NCI-H2029 (cell line): ENCODE measurements around the gene S100P.
"Not testable (repeated sequence)": the region's sequence is repeated elsewhere in the genome, so short reads cannot be mapped to it uniquely, and the experiment has no call there.

Experiments used
- DNase-seq: peaks from one replicate; lab custom pipeline; 2025; lab: John Stamatoyannopoulos, UW

Gene S100P

DNA sequence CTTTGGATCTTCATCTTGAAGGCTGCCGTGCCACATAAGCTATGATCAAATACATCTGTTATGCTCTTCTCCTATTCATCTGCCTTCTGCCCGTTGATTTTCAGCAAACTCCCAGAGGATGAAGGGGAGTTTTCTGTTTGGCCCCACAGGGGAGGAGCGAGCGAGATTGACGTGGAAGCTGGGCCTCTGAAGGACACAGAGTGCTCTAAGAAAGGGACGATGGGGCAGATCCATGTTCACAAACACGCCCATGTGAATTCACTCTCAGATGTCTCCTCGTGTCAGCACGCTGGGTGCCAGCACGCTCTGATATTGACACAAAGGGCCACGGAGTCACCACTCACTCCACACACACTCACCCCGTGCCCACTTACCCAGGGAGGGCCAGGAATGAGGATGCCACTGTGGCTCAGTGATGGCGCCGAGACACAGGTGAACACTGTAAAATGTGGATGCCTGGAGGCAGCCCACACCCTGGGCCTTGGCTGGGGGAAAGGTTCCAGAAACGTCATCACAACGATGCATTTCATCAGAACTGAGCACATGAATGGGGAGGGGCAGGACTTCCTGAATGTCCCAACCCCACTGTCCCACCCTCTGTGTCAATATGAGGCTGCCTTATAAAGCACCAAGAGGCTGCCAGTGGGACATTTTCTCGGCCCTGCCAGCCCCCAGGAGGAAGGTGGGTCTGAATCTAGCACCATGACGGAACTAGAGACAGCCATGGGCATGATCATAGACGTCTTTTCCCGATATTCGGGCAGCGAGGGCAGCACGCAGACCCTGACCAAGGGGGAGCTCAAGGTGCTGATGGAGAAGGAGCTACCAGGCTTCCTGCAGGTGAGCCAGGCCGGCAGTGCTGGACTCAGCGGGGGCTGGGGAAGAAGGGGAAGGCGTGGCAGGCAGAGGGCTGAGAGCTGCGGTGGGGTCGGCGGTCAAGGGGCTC is at the start of gene S100P:
S100P (plus strand) TSS at position 648 of the 946 bp plus-strand sequence; CDS start at position 703, 55 bp downstream.
- no peak for DNase-seq

DNA sequence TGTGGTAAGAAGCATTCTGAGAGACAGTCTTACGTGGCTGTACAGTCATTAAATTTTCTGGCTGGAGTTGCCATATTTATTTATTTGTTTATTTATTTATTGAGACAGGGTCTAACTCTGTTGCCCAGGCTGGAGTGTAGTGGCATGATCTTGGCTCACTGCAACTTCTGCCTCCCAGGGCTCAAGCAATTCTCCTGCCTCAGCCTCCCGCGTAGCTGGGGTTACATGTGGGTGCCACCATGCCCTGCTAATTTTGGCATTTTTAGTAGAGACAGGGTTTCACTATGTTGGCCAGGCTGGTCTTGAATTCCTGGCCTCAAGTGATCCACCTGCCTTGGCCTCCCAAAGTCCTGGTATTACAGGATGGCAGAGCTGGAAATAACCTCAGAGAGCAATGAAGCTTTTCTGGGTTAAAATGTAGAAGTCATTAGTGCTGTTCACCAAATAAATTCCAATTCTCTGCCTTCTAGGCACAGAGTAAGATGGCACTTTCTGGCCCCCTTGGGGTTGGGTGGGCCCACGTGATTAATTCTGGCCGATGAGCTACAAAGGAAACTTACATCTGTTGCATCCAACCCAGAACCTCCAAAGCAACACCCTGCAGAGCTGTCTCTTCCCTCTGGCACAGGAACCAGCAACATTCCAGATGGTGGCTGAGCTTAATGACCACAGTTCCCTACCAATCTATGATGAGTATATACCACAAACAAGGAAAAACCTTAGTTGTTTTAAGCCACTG is 48.7 kb upstream of the S100P start:
- DNase-seq, result no peak

- no peak for DNase-seq
Measured at GRCh38 chr4:6647169-6647568, 46.5 kb upstream of the S100P start.

DNA sequence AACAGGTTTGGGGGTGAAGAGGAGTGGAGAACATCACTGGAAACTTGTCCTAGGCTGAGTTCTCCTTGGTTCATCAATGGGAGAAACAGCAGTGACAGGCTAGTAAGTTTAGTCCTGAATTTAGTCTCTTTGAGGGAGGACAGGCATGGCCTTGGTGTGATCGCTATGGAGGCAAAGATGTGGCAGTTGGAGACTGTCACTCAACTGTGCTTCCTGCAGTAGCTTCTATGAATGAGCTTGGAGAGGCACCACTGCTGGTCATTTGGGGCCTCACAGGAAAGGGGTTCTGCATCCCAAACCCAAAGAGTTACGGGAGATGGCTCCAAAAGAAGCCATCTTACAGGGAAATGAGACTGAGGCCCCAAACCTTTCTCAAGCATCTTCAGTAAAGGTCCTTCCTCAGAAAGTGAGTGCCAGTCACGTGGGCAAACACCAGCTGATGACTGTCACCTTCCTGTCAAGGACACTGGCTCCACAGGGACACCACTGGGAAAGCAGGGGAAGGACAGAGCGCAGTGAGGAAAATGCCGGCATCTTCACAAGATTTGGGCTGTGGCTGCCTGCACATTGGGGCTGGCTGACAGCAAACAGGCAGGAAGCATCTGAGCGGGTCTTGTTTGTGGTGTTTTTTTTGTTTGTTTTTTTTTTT is 46.0 kb upstream of the S100P start:
- DNase-seq, result no peak

GRCh38 chr4:6649216-6649615 is 44.5 kb upstream of the S100P start:
- DNase-seq, result no peak

- not testable (repeated sequence) for DNase-seq
Measured at GRCh38 chr4:6654211-6654610, 39.5 kb upstream of the S100P start.

DNA sequence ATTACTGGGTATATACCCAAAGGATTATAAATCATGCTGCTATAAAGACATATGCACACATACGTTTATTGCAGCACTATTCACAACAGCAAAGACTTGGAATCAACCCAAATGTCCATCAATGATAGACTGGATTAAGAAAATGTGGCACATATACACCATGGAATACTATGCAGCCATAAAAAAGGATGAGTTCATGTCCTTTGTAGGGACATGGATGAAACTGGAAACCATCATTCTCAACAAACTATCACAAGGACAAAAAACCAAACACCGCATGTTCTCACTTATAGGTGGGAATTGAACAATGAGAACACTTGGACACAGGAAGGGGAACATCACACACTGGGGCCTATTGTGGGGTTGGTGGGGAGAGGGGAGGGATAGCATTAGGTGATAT is 38.4 kb upstream of the S100P start:
- DNase-seq, result not testable (repeated sequence)

DNA sequence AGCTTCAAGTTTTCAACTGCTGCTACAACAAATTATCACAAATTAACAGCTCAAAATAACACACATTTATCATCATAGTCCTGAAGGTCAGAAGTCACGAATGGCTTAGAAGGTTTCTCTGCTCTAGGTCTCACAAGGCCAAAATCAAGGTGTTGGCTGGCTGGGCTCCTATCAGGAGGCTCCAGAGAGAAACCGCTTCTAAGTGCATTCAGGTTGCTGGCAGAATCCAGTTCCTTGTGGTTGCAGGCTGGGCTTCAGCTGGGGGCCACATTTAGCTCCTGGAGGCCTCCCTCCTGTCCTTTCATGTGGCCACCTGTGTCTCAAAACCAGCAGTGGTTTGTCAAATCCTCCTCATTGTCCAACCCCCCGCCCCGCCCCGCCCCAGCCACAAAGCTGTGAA is 37.8 kb upstream of the S100P start:
- no peak for DNase-seq

- DNase-seq, result no peak
Measured at GRCh38 chr4:6657242-6658208, 36.2 kb upstream of the S100P start.

DNA sequence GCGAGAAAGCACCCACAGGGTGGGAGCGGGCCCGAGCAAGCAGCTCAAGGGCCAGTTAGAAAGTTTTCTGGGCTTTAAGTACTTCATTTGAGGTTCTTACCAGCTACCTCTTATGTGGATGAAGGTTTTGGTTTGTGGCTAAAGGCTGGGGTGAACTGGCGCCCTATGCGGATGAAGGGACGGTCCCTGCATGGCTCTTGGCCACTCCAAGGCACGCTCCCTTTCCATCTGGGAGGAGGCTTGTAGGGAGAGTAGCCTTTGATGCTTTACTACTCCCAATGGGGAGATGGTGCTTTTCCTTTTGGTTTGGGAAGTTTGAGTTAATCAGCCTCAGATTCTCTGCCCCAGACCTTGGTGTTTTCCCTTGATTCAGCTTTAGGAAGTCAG is 35.5 kb upstream of the S100P start:
- no peak for DNase-seq

DNA sequence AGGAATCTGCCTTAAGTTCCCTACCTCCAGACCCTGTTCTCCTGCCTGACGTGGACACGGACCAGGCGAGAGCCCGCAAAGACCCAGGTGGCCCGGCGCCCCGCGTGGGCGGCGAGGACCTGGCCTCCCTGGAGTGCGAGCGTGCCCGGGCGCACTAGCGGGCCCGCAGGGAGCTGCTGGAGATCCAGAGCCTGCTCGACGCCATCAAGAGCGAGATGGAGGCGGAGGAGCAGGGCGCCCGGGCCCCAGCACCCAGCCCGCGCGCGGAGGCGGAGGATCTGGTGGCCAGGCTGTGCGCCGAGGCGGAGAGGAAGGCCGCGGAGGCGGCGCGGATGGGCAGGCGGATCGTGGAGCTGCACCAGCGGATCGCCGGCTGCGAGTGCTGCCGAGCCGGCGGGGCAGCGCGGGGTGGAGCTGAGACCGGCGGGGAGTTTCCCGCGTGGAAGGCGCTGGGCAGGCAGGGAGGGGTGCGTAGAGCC is 35.0 kb upstream of the S100P start:
- no peak for DNase-seq

DNA sequence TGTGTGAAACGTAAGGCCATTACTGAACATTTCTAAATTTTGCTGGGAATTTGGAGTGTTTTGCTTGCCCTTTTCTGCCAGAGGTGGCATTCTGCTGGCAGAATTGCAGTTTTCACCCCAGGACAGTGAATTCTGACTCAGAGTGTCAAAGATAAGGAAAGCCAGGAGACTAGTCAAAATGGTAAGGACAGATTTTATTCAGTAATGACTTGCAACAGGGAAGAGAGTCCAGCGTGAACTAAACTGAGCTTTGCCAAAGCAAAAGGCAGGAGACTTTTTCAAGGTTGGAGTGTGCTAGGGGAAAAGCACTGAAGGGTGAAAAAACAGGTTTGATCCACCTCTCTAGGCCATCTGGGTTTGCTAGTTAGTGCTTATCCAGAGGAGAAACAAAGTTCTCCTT is 33.8 kb upstream of the S100P start:
- DNase-seq, result no peak

- DNase-seq, result no peak
Measured at GRCh38 chr4:6660430-6660829, 33.2 kb upstream of the S100P start.

GRCh38 chr4:6662591-6662990 is 31.1 kb upstream of the S100P start:
- no peak for DNase-seq

DNA sequence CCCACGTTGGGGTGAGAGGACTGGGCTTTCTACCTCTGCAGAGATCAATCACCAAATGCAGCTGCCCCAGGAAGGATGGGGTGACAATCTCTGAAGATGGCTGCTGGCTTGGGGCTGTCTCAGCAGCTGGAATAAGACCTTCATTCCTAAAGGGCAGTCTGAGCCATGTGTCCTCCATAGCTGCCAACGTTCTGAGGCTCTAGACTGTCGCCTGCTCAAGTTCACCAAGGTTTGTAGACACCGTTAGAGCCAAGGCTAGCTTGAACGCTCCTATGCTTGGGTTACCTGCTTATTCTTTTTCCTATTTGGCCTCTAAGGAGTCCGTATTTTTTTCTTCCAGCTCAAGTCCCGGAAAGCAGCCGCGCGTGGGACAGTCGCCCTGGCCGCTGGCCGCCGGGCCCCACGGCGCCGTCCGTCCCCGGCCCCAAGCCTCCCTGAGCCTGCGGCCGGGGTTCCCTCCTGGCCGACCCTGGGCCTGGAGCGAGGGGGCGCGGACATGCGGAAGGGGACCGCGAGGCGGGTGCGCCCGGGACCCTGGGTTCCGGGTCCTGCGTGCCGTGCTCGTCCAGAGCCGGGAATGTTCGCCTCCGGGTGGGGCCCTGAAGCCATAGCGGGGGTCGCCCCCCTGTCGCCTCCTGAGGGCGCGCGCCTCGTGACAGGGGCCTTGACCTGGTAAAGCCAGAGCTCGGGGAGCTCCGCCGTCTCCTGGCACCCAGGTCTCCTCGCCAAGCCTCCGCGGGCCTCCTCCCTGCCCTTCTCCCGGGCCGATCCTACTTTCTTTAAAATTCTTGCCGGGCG is 29.9 kb upstream of the S100P start:
- no peak for DNase-seq

DNA sequence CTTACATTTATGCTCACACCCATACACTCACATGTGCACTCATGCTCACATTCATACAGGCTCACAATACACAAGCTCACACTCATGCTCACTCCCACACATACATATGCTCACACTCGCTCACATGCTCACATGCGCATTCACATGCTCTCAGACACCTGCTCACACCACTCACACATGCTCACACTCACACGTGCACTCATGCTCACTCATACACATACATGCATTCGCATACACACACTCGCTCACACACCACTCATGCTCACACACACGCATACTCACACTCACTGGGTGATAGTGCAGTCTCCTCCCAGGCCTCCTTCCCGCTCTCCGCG is 28.4 kb upstream of the S100P start:
- no peak for DNase-seq

GRCh38 chr4:6668391-6668790 is 25.3 kb upstream of the S100P start:
- no peak for DNase-seq

GRCh38 chr4:6671648-6672047 is 22.0 kb upstream of the S100P start:
- no peak for DNase-seq

DNA sequence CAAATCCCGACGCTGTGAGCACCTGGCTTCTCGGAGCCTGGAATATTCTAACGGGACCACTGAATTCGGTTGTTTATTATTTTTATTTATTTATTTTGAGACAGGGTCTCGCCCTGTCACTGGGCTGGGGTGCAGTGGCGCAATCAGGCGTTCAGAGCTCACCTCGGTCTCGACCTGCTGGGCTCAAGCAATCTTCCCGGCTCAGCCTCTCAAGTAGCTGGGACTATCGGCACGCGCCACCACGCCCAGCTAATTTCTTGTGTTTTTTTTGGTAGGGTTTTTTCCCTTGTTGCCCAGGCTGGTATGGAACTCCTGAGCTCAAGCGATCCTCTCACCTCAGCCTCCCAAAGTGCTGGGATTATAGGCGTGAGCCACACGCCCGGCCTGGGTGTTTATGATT is 21.5 kb upstream of the S100P start:
- no peak for DNase-seq

DNA sequence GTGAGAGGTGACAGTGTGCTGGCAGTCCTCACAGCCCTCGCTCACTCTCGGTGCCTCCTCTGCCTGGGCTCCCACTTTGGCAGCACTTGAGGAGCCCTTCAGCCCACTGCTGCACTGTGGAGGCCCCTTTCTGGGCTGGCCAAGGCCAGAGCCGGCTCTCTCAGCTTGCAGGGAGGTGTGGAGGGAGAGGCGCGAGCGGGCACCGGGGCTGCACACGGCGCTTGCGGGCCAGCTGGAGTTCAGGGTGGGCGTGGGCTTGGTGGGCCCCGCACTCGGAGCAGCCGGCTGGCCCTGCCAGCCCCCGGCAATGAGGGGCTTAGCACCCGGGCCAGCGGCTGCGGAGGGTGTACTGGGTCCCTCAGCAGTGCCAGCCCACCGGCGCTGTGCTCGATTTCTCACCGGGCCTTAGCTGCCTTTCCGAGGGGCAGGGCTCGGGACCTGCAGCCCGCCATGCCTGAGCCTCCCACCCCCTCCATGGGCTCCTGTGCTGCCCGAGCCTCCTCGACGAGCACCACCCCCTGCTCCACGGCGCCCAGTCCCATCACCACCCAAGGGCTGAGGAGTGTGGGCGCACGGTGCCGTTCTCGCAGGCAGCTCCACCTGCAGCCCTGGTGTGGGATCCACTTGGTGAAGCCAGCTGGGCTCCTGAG is 21.0 kb upstream of the S100P start:
- DNase-seq, result not testable (repeated sequence)
